Measurements from ENCODE around the gene AUTS2. TPM values are rescaled to one million over a fixed set of nuclear protein-coding genes. Genes with fewer than 3 reads are reported as not detected.

The AUTS2 gene
- total RNA-seq, 4 donors from 2014 or later = 14.9 to 27.2 (median 17.5) TPM

DNA sequence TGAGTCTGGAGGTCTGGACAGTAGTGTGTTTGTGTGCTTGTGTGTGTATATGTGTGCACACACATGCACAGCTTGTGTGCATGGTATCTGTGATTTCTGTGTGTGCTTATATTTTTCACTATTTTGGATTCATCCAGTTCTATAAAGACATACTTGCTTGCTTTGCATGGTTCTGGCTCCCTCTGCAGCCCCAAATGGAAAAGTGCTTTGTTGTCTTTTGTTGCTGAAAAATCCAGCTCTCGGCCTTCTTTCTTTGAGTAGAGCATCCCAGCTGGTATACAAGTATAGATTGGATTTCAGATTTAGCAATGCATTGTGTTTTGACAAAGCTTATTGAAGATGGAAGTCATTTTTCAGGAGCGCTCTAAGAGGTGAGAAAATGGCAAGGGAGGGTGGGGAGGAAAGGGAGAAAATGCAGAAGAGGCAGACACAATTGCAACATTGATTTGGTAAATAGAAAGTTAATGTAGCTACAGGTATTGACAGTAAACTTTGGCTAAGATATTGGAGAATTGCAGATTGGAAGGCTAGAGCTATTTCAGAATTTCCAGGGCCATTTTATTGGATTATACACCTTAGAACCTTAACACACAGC, 333.9 kb downstream of the AUTS2 start:
- peak; percentile 17 to 24 for DNase-seq
- TF ChIP-seq, protein P1, sequence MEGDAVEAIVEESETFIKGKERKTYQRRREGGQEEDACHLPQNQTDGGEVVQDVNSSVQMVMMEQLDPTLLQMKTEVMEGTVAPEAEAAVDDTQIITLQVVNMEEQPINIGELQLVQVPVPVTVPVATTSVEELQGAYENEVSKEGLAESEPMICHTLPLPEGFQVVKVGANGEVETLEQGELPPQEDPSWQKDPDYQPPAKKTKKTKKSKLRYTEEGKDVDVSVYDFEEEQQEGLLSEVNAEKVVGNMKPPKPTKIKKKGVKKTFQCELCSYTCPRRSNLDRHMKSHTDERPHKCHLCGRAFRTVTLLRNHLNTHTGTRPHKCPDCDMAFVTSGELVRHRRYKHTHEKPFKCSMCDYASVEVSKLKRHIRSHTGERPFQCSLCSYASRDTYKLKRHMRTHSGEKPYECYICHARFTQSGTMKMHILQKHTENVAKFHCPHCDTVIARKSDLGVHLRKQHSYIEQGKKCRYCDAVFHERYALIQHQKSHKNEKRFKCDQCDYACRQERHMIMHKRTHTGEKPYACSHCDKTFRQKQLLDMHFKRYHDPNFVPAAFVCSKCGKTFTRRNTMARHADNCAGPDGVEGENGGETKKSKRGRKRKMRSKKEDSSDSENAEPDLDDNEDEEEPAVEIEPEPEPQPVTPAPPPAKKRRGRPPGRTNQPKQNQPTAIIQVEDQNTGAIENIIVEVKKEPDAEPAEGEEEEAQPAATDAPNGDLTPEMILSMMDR (IDR thresholded peaks at IDR 0.05) = peak in 5 of 6 experiments; percentile 27 to 61 (median 52)
- no peak for TF ChIP-seq POLR2A (IDR thresholded peaks at IDR 0.05)
- 75 to 78% methylated on average over 2 of the region's 2 CpGs for WGBS, 2 donors
- Histone ChIP-seq H3K36me3 (no peaks in the 10 kb centered on the region), H3K4me1 (no peaks in the 10 kb centered on the region), H3K27ac (no peak overlapping the region), H3K9me3 (no peaks in the 10 kb centered on the region), H3K27me3 (no peaks in the 10 kb centered on the region), H3K4me3 (replicated peaks in 1 of 3) (no peak overlapping the region)
- intact Hi-C loops (cut with DNase I) = no loop called here

DNA sequence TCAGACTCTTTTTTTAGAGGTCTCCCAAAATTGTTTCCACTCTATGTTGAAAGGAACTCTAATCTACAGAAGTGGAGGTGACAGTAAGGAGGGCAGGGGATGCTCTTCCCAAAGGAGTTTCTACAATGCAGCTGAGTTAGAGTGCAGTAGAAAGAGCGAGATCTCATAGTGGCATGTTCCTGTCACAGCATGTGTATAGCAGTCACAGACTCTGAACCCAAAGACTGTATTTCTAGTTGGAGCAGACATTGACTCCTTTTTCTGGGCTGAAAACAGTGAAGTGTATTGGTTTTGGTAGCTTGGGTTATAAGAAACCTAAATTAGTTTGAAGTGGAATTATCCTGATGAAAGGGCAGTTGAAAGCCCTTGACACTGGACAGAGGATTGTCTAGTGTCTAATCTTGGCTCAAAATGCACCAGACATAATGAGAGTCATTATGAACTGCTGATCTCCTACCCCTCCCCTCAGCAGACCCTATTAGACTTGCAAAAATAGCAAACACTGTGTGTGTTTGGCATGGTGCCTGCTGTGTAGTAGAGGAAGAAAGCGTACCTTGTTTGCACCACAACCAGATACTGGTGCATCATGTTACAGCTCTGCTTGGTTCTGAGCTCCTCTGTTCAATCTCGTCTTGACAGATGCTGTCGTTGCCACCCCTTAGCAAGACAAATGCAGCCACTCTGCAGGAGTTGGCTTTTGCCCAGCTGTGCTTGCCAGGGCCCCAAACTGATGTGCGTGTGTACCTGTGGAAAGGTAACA, 336.0 kb downstream of the AUTS2 start:
- H3K4me3 ChIP-seq (replicated peaks in 1 of 3) = no peak overlapping the region
- no peak overlapping the region for H3K27ac ChIP-seq
- no peaks in the 10 kb centered on the region for H3K27me3 ChIP-seq
- intact Hi-C loops (cut with DNase I) = no loop called here
- DNase-seq = peak; percentile 16 to 17
- TF ChIP-seq, protein P1 (IDR thresholded peaks at IDR 0.05) = no peak
- no peak for TF ChIP-seq POLR2A (IDR thresholded peaks at IDR 0.05)
- H3K4me1 ChIP-seq = no peaks in the 10 kb centered on the region
- WGBS, 2 donors = 63 to 68% methylated on average over 5 of the region's 5 CpGs
- no peaks in the 10 kb centered on the region for H3K9me3 ChIP-seq
- no peaks in the 10 kb centered on the region for H3K36me3 ChIP-seq

DNA sequence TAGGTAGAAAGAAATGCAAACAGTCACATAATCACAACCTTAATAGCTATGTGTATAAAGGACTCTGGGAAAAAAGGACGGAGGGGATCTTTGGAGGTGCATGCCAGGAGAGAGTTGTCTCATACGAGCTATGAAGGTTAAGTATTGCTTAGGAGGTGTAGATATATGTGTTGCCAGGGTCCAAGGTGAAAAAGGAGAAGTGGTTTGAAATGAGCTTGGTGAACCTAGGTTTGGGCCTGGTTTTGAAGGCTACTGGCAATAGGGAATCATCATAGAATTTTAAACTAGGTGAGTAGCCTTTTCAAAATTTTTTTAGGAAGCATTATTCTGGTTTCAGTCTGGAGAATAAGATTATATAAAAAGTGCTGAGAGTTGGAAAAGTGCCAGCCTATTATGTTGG, 336.8 kb downstream of the AUTS2 start:
- 97% methylated on average over 2 of the region's 2 CpGs for WGBS, 2 donors
- Histone ChIP-seq H3K9me3 (no peaks in the 10 kb centered on the region), H3K27me3 (no peaks in the 10 kb centered on the region), H3K27ac (no peak overlapping the region), H3K4me1 (no peaks in the 10 kb centered on the region), H3K36me3 (no peaks in the 10 kb centered on the region), H3K4me3 (replicated peaks in 1 of 3) (no peak overlapping the region)
- DNase-seq = no peak
- intact Hi-C loops (cut with DNase I) = no loop called here
- no peak for TF ChIP-seq POLR2A (IDR thresholded peaks at IDR 0.05)
- TF ChIP-seq, protein P1 (IDR thresholded peaks at IDR 0.05) = no peak

DNA sequence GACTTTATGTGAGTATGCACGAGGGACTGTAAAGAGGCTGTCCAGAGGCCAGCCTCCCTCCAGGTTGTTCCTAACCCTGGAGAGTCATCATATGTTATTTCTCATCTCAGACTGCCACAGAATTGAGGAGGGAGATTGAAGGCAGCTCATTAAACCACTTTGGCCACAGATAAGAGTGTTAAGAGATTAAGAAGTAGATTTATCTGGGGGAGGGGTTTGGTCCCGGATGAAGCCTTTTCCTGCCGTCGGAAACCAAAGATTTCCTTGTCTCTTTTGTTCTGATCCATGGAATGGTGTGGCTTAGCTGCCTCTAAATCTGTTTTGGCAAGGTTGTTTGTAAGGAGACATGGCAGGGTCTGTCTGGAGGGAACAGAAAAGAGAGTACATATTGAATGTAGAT, 338.8 kb downstream of the AUTS2 start:
- Histone ChIP-seq H3K27me3 (no peaks in the 10 kb centered on the region), H3K4me1 (no peaks in the 10 kb centered on the region), H3K36me3 (no peaks in the 10 kb centered on the region), H3K9me3 (no peaks in the 10 kb centered on the region), H3K4me3 (replicated peaks in 1 of 3) (no peak overlapping the region), H3K27ac (no peak overlapping the region)
- TF ChIP-seq POLR2A (IDR thresholded peaks at IDR 0.05) = no peak
- TF ChIP-seq, protein P1 (IDR thresholded peaks at IDR 0.05) = no peak
- intact Hi-C loops (cut with DNase I) = no loop called here
- no peak for DNase-seq
- WGBS, 2 donors = 81 to 86% methylated on average over 4 of the region's 4 CpGs

DNA sequence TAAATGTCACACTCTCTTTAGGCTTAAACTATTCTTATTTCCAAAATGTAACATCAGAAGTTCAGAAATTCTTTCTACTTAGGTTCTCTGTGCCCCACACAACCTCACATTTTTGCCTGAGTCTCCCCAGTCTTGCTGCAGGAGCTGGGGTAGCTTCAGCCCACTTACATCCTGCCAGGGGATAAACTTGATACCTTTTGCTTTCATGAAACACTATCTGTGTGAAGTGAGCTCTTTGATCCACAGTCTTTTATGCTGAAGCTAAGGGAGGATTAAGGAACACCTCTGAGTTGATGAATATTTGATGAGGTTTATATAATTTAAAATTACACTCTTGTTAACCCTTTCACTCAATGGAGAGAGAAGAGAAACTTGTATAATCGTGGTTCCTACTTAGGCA, 341.0 kb downstream of the AUTS2 start:
- H3K27ac ChIP-seq = no peak overlapping the region
- no peaks in the 10 kb centered on the region for H3K4me1 ChIP-seq
- TF ChIP-seq, protein P1 (IDR thresholded peaks at IDR 0.05) = no peak
- no peak for TF ChIP-seq POLR2A (IDR thresholded peaks at IDR 0.05)
- H3K36me3 ChIP-seq = no peaks in the 10 kb centered on the region
- DNase-seq = no peak
- no peaks in the 10 kb centered on the region for H3K9me3 ChIP-seq
- H3K27me3 ChIP-seq = no peaks in the 10 kb centered on the region
- H3K4me3 ChIP-seq (replicated peaks in 1 of 3) = no peak overlapping the region
- intact Hi-C loops (cut with DNase I) = no loop called here
- 87 to 90% methylated on average over 1 of the region's 1 CpG for WGBS, 2 donors

Measured in thyroid gland (tissue), 4 donors.